HG03103 (cell line): ENCODE measurements around the gene MGLL.

Experiments
- ATAC-seq: cut with Tn5 transposase; IDR thresholded peaks from one replicate; pipeline ENCODE4 v1.9.1; 2021; ENCODE audit warnings: low read depth; ENCODE audit not compliant: unreplicated experiment

Gene MGLL

GRCh38 chr3:127835993-127836882 is 13.9 kb upstream of the MGLL start:
- ATAC-seq, result peak; percentile 84

- no peak for ATAC-seq
These were observed 12.5 kb upstream of the MGLL start for GRCh38 chr3:127834771-127835170.

GRCh38 chr3:127833281-127834032 is 11.1 kb upstream of the MGLL start:
- ATAC-seq, result no peak

DNA sequence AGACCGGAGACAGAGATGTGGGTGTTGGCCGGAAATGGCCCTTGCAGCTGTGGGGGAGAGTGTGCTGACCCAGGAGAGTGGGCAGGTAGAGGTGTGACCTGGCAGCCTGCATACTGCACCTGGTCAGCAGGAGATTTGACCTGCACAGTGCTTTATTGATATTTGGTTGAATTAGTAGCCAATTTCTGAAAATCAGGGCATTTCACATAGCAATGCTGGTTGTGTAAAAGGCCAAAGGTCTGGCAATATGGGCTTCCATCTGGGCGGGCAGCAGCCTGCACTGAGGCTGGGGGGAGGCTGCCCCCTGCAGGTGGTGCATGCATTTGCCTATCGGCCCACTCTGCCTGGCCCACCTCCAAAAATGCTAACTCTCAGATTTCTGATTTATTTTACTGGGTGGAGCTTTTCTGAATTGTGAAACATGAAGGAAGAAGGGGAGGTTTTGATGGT is 9.4 kb upstream of the MGLL start:
- no peak for ATAC-seq

DNA sequence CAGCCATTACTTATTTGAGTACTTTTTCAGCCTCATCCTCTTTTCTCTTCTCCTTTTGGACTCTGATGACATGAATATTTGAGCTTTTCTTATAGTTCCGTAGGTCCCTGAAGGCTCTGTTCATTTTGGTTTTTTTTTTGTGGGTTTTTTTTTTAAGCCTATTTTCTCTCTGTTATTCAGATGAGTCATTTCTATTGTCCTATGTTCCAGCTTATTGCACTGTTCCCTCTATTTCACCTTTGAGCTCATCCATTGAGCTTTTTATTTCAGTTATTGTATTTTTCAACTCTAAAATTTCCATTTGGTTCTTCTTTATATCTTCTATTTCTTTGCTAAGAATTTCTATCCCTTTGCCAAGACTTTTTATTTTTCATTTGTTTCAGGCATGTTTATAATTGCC is 7.2 kb upstream of the MGLL start:
- no peak for ATAC-seq

DNA sequence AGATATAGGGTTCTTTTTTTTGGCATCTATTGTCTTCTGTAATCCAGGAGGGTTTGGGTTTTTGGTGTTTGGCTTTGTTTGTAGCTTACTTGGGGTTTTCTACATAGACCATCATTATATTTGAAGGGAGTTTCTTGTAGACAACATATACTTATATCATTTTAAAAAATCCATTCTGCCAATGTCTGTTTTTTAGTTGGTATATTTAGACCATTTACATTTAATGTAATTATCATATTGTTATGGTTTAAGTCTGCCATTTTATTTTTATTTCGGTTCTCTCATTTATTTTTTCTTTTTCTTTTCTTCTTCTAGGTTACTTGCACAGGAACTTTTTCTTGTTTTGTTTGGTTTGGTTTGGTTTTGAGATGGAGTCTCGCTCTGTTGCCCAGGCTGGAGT is 5.5 kb upstream of the MGLL start:
- no peak for ATAC-seq

GRCh38 chr3:127825756-127826155 is 3.4 kb upstream of the MGLL start:
- ATAC-seq, result no peak

- no peak for ATAC-seq
These were observed 2.0 kb upstream of the MGLL start for GRCh38 chr3:127824151-127824825.

DNA sequence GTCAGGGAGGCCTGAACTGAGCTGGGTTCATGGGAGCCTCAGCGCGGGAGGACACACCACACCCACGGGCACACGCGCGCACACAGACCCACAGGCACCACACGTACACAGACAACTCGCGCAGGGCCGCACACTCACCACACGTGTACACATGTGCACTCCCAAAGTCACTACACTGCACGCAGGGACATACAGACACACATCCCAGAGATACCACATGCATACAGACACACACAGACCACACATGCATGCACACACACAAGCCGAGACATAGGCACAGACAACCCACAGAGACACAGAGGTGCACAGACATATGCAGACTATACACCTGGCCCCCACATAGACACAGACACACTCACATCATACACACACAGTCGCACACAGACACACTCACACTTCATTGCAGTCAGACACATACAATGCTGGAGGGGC is 1.1 kb upstream of the MGLL start:
- ATAC-seq, result no peak

DNA sequence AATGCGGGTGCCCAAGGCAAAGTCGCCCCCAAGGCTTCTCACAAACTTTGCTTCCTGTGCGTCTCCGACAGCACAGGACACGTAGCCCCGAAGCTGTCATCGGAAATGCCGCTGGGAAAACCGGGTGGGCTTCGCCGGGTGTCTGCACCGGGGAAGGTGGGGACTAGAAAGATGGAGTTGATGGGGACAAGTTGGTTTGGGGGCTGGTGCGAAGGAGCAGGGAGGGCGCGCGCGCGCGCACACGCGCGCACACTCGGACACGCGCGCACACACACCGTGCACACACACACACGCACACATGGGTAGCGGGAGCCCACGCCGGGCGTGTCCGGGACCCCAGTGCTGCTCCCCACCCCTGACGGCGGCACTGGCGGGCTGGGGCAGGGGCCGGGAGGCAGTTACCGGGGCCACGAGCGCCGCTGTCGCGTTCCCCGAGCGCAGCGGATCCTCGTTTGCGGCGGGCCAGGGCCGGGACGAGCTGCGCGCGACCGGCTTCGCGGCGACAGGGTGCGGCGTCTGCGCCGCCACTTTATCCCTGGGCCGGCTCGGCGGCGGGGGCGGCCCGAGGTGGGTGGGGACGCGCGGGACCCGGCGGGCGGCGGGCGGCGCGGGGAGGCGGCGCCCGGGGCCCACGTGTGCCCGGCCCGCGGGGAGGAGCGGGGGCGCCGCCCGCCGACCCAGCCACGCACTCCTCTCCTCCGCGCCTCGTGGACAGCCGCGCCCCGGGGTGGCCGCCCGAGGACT is 539 bp upstream of the MGLL start:
- no peak for ATAC-seq

- ATAC-seq, result no peak
These were observed 921 bp downstream of the MGLL start for GRCh38 chr3:127821394-127821793.

- ATAC-seq, result no peak
These were observed 1.4 kb downstream of the MGLL start for GRCh38 chr3:127820826-127821313.

- no peak for ATAC-seq
These were observed 2.0 kb downstream of the MGLL start for GRCh38 chr3:127820221-127820825.

- no peak for ATAC-seq
These were observed 2.7 kb downstream of the MGLL start for GRCh38 chr3:127819656-127820055.

- ATAC-seq, result no peak
These were observed 3.2 kb downstream of the MGLL start for GRCh38 chr3:127819086-127819485.

GRCh38 chr3:127817406-127817841 is 4.9 kb downstream of the MGLL start:
- no peak for ATAC-seq

- ATAC-seq, result no peak
These were observed 5.4 kb downstream of the MGLL start for GRCh38 chr3:127816783-127817405.

- no peak for ATAC-seq
These were observed 6.4 kb downstream of the MGLL start for GRCh38 chr3:127815641-127816605.
